ENCODE results near the gene SMCO2.

The SMCO2 gene

DNA sequence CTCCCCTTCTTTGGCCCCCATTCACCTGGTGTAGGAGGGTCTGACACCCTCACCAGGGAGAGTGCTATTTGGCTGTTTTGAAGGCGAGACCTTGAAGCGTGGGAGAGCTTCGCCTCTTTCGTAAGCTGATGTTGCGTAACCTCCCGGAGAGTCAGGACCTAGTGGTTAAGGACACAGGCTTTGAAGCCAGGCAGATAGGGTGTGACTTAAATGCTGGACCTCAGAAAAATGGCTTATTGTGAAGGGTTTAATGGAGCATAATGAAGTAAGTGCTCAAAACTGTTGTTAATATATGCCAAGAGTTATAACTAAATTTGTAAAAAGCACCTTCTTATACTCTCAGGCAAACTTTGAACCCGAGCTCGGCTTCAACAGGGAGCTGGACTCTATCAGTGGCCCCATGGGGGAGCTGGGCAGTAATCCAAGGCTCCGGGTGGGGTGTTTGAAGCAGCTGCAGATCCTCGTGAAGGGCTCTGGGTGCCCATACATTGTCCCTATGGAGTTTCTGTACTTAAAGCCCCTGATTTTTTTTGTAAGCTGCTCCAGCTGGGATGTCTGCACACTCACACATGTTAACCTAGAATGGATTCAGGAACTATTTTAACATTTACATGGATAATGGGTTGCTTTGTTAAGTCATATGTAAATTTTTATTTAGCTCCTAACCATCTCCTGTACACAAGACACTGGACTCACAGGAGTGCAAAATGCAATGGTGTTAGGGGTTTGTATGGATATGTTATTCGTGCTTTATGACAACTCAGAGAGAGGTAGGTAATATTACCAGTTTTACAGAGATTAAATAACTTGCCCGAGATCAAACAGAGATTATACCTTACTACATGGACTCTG, 103.5 kb downstream of the SMCO2 start:
- TF ChIP-seq Cebpa-rat (IDR thresholded peaks at IDR 0.05), result peak; percentile 91 to 99 (median 99)
- Histone ChIP-seq H3K9me3 (replicated peaks in 1 of 11) (peaks cover 0 to 17% (median 0%) of the 10 kb centered on the region in 11 experiments; a peak in 6 of 22 replicates), H3K27me3 (no peaks in the 10 kb centered on the region), H4K20me1 (no peaks in the 10 kb centered on the region), H3K9ac (peak overlapping the region; percentile 11 to 78 (median 74); a peak in 21 of 22 replicates), H3K4me2 (peak overlapping the region; percentile 81 to 95 (median 89)), H3K4me3 (peak overlapping the region in 9 of 10 experiments; percentile 33 to 63 (median 43); a peak in 17 of 20 replicates), H3K4me1 (peaks cover 79 to 89% (median 86%) of the 10 kb centered on the region in 10 experiments), H3K36me3 (peaks cover 0 to 7% (median 0%) of the 10 kb centered on the region in 11 experiments; a peak in 1 of 22 replicates), H3K27ac (peak overlapping the region; percentile 24 to 94 (median 88); a peak in 21 of 22 replicates)

DNA sequence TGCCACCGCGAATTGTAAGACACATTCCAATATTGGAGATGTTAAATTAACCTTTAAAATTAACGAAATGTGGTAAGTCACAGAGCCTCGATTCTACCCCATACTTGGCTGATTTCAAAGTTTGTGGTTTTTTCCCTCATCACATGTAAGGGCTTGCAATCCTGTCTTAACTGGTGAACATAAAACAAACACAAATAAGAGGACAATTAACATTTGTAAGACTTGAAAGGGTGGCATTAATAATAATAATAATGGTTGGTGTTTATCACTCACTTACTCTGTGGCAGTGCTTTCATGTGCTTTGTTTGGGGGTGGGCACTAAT, 104.1 kb downstream of the SMCO2 start:
- H3K9ac ChIP-seq, result peak overlapping the region in 10 of 11 experiments; percentile 59 to 78 (median 74); a peak in 20 of 22 replicates
- peak overlapping the region; percentile 81 to 95 (median 89) for H3K4me2 ChIP-seq

GRCh38 chr12:27551172-27551840, 104.8 kb downstream of the SMCO2 start:
- Histone ChIP-seq H3K4me1 (peaks cover 90 to 100% (median 98%) of the 10 kb centered on the region in 10 experiments), H3K27me3 (no peaks in the 10 kb centered on the region), H3K9ac (peak overlapping the region in 8 of 11 experiments; percentile 16 to 78 (median 76); a peak in 11 of 22 replicates), H3K9me3 (replicated peaks in 1 of 11) (peaks cover 0 to 10% (median 0%) of the 10 kb centered on the region in 11 experiments; a peak in 4 of 22 replicates), H4K20me1 (no peaks in the 10 kb centered on the region), H3K27ac (peak overlapping the region in 10 of 11 experiments; percentile 62 to 94 (median 90); a peak in 19 of 22 replicates), H3K4me2 (peak overlapping the region; percentile 81 to 95 (median 89)), H3K4me3 (no peak overlapping the region), H3K36me3 (0 out of 22 replicates have a peak, but pooled peaks cover 0 to 1% (median 0%) of the 10 kb centered on the region in 11 experiments)
- TF ChIP-seq Cebpa-rat (IDR thresholded peaks at IDR 0.05), result no peak

More for the DNA sequence above, 104.1 kb downstream of the SMCO2 start:
- H3K27ac ChIP-seq, result peak overlapping the region in 10 of 11 experiments; percentile 62 to 94 (median 90); a peak in 20 of 22 replicates
- no peaks in the 10 kb centered on the region for H4K20me1 ChIP-seq
- H3K4me1 ChIP-seq, result peaks cover 83 to 95% (median 91%) of the 10 kb centered on the region in 10 experiments
- H3K36me3 ChIP-seq, result peaks cover 0 to 7% (median 0%) of the 10 kb centered on the region in 11 experiments; a peak in 1 of 22 replicates
- H3K4me3 ChIP-seq, result peak overlapping the region in 5 of 10 experiments; percentile 43 to 63 (median 48); a peak in 8 of 20 replicates
- no peaks in the 10 kb centered on the region for H3K27me3 ChIP-seq
- H3K9me3 ChIP-seq (replicated peaks in 1 of 11), result peaks cover 0 to 12% (median 0%) of the 10 kb centered on the region in 11 experiments; a peak in 4 of 22 replicates
- TF ChIP-seq Cebpa-rat (IDR thresholded peaks at IDR 0.05), result no peak
